GM21360 (cell line): Measurements from ENCODE around the gene SELPLG.

Experiments used
- ATAC-seq: cut with Tn5 transposase; IDR thresholded peaks from one replicate; pipeline ENCODE4 v1.9.1; 2021; ENCODE audit warnings: mild to moderate bottlenecking, moderate library complexity; ENCODE audit not compliant: unreplicated experiment

SELPLG gene

DNA sequence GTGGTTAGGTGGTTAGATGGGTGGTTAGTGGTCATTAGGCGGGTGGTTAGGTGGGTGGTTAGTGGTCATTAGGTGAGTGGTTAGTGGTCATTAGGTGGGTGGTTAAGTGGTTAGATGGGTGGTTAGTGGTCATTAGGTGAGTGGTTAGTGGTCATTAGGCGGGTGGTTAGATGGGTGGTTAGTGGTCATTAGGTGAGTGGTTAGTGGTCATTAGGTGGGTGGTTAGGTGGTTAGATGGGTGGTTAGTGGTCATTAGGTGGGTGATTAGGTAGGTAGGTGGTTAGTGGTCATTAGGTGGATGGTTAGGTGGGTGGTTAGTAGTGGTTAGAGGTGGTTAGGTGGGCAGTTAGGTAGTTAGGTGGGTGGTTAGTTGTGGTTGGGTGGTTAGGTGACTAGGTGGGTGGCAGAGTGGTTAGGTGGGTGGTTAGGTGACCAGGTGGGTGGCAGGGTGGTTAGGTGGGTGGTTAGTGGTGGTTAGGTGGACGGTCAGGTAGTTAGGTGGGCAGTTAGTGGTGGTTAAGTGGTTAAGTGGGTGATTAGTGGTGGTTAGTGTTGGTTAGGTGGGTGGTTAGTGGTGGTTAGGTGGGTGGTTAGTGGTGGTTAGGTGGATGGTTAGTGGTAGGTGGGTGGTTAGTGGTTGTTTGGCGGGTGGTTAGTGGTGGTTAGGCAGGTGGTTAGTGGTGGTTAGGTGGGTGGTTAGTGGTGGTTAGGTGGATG lies 27.8 kb downstream of the SELPLG start:
- ATAC-seq: no peak

DNA sequence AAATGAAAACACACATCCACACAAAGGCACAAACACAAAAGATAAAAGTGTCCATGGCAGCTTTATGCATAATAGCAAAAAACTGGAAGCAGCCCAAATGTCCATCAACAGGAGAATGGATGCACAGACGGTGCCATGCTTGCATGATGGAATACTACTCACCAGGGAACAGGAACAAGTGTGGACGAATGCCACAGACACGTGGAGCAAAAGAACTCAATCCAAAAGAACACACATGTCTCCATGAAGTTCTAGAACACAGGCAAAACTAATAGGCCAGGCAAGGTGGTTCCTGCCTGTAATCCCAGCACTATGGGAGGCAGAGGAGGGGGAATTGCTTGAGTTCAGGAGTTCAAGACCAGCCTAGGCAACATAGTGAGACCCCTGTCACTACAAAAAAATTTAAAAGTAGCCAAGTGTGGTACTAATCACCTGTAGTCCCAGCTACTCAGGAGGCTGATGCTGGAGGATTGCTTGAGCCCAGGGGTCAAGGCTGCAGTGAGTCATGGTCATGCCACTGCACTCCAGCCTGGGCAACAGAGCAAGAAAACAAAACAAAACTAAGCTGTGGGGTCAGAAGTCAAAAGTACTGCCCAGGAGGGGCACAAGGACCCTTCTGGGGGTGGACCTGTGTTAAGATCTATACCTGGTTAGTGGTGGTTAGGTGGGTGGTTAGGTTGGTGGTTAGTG lies 28.5 kb downstream of the SELPLG start:
- ATAC-seq: no peak

DNA sequence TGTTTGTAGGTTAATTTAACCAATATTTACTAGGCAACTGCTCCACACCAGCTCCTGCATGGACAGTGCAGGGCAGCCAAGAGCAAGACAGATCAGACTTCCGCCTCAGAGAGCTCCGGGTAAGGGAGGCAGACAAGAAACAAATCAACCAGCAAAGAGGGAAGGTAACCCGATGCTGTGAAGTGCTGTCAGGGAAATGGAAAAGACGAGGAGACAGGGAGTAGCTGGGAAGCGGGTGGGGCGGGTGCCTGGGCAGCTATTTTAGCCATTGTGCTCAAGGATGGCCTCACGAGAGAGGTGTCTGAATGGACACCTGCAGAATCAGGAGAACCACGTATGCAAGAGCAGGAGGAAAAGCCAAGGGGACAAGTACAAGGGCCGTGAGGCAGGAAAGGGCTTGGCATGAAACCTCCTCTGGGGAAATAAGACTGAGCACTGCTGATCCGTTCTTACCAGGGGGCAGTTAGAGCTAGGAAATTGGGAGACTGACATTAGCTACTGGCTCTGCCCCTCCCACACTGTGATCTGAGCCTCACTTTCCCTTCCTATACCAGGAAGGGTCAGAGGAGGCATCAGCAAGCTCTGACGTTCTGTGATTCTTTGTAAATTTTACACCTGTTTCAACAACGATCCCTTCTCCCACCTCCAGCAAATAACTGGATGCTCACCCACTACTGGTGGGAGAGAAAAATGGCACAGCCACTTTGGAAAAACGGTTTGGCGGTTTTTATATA lies 29.3 kb downstream of the SELPLG start:
- ATAC-seq: no peak

DNA sequence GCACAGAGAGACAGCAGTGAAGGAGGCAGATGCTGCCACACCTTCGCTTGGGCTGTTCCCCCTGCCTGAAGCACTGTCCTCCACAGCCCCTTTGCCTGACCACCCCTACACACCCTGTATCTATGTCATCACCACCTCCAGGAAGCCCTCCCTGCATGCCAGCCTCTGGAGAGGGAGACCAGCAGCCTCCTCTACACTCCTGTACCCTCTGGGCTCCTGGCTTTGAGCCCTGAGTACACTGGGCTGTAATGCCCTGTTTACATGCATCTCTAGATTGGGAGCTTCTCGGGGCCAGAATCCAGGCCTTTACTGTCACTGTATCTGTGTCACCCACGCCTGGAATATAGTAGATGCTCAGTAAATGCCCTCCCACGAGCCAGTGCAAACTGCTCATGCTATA lies 30.0 kb downstream of the SELPLG start:
- ATAC-seq: no peak

DNA sequence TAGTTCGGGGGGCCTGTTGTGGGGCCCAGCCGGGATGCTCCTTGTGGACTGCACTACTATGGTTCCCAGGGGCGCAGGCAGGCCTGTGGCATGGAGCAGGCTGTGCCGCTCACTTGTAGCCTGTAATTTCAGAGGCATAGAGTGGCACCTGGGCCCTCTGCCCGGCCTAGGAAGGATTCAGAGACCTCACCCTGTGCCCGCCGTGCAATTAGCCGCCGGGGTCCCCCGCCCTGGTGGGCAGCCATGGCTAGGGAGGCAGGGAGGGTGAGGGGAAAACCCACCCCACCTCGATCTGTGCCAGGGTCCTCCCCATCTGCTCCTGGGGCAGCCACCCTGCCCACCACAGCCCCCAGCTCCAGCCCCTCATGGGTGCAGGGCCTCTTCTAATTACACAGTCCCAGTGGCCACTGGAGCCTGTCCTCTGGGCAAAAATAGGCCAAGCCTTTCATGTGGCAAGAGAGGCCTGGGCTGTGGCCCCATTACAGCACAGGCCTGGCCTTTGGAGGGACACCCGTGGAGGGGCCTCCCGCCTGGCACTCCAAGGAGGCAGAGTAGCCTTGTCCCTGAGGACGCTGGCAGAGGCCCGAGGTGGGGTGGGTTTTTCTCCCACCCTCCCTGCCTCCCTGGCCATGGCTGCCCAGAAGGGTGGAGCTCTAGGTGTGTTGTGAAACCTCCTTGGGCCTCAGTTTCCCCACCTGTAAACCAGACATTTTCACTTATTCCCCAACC lies 30.6 kb downstream of the SELPLG start:
- ATAC-seq: no peak

DNA sequence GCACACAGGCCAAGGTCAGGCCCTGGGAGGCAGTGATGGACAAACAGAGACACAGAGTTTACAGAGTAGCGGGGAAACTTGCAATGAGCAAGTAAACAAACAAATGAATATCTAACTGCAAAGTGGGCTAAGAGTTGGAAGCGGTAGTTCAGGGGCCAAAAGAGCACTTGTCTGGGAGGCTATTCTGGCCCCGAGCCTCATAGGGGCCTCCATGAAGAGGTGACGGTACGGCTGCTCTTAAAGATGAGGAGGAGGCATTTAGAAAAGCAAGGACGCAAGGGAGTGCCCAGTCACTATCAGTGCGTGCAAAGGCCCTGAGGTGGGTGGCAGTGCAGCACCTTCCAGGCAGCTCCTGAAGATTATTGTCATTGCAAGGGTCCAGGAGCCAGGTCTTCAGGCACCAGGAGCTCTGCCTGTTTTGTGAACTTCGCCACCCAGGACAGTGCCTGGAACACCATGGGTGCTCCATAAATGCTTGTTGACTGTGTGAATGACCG lies 31.4 kb downstream of the SELPLG start:
- no peak for ATAC-seq

DNA sequence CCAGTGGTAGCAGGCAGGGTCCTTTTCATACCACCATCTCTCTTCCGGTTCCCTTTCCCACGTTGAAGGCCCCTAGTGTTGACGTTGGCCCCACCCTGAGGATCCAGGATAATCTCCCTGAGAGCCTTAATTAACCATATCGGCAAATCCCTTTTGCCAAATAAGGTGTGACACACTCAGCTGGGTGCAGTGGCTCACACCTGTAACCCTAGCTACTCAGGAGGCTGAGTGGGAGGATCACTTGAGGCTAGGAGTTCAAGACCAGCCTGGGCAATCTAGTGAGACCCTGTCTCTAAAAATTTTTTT lies 33.0 kb downstream of the SELPLG start:
- no peak for ATAC-seq

DNA sequence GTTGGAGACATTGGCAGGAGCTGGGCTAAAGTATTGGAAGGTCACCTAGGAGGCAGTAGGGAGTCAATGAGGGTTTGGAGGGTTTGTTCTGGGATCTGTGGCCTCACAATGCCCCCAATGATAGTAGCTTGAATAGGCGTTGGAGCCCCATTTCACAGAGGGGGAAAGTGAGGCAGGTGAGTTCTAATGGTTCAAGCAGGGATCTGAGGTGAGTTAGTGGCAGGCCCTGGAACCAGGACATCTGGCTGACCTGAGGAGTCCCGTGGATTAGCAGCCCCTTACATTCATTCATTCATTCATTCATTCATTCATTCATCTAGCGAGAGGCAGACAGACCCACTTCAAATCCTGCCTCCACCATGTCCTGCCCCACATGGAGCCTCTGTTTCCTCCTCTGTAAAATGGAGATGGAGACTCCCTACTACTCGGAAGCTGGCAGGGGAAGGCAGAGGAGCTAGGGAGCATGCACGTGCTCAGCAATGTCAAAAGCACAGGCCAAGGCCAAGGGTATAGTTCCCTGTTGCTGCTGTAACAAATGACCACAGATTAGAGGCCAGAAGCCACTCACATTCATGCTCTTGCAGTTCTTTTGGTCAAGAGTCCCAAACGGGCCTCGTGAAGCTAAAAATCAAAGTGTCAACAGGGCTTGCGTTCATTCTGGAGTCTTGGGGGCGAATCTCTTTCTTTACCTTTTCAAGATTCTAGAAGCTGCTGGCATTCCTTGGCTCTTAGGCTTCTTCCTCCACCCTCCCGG lies 33.6 kb downstream of the SELPLG start:
- ATAC-seq: no peak

DNA sequence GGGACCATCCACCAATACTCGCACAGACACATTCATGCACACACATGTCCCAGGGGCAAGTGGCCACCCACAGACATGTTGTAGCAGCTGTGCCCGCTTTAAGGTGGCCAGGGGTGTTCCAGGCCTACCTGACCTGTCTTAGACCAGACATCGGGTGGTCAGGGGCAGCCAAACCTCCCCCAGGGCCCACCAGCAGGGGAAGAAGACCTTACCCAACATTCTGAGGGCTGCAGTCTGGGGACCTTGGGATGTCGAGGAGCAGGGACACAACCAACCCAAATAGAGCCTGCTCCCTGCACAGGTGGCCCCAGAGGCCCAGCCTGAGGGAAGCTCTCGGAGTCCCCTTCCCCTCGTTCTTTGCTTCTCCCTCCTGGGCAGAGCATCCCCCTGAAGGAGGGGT lies 34.2 kb downstream of the SELPLG start:
- ATAC-seq: no peak

DNA sequence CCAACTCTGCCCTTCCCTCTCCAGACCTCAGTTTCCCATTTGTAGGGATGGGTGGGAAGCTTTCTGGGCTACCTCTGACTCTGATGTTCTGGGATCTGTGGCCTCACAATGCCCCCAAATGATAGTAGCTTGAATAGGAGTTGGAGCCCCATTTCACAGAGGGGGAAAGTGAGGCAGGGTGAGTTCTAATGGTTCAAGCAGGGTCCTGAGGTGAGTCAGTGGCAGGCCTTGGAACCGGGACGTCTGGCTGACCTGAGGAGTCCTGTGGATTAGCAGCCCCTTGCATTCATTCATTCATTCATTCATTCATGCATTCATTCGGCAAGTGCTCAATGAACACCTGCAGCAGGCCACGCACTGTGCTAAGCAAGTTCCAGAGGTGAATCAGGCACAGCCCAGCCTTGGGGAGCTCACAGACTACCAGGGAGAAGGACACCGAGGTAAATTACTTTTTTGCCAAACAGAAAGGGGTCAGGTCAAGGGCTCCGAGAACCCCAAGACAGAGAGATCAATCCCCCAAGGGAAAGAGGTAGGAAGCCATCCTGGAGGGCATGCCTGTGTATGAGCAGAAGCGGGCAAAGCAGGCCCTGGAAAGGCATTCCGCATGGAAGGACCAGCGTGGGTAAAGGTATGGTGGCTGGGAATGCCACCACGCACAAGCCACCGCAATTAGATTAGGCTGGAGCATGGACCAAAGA lies 35.0 kb downstream of the SELPLG start:
- no peak for ATAC-seq

DNA sequence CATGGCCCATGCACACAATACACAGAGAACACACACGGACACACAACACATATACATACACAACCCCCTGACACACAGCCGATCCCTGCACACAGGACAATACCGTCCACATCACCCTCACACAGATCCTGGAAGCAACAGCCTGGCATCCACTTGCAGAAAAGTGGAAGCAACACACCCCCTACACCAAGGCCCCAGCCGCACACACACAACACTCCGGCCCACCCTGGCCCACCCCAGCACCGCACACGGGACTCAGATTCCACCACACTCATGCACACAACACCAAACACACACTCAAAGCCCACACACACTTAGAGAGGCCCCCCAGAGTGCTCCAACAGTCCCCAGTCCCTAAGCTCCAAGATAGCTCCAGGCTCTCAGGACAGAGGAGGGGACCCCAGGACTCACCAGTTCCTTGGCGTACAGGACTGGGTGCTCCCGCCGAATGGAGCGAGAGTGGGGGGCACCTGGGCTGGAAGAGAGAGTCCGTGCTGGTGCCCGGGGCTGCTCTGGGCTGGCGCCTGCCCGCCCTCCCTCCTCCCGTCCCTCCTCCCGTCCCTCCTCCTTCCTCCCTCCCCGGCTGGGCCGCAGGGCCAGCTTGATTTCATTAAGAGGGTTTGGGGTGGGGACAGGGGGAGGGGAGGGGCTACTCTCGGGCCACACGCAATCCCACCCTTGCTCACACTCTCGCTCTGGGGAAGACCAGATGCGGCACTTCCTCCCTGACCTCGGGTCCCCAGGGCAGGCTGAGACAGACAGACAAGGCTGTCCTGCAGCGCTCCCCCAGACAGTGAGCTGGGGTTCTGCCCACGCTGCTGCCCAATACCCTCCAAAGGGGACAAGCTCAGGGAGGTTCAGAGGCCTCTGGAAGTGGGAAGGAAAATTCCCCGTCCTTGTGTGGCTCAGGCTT lies 35.9 kb downstream of the SELPLG start, which contains the start of gene TMEM119:
TMEM119 (minus strand) TSS at position 526 of the 913 bp plus-strand sequence. CDS start 5,701 bp downstream, outside the sequence.
- no peak for ATAC-seq

DNA sequence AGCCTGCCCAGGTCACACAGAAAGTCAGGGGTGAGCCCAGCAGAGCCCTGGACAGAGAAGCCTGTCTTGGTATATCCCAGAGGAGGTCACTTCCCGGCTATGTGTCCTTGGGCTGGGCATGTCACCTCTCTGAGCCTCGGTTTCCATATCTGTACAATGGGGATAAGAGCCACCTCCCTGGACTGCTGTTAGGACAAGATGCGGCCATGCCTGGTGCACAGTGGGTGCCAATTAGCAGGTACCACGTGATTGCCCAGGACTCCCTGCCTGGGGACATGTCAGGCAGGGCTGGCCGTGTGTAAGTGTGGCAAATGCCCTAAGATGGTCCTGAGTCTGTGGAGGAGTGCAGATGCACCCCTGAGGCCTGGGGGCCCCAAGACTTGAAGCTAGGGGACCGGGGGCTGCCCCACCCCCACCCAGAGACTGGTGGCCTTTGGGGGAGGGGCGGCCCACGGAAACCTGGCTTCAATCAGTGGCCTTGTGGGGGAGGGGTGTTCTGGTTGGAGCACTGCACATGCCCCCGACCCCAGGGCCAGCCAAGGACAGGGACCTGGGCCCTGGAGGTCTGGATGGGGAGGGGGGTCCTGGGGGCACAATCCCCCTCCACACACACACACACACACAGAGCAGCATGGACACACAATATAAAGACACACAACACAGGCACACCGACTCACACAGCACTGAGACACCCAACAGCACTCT lies 36.7 kb downstream of the SELPLG start:
- ATAC-seq: no peak

DNA sequence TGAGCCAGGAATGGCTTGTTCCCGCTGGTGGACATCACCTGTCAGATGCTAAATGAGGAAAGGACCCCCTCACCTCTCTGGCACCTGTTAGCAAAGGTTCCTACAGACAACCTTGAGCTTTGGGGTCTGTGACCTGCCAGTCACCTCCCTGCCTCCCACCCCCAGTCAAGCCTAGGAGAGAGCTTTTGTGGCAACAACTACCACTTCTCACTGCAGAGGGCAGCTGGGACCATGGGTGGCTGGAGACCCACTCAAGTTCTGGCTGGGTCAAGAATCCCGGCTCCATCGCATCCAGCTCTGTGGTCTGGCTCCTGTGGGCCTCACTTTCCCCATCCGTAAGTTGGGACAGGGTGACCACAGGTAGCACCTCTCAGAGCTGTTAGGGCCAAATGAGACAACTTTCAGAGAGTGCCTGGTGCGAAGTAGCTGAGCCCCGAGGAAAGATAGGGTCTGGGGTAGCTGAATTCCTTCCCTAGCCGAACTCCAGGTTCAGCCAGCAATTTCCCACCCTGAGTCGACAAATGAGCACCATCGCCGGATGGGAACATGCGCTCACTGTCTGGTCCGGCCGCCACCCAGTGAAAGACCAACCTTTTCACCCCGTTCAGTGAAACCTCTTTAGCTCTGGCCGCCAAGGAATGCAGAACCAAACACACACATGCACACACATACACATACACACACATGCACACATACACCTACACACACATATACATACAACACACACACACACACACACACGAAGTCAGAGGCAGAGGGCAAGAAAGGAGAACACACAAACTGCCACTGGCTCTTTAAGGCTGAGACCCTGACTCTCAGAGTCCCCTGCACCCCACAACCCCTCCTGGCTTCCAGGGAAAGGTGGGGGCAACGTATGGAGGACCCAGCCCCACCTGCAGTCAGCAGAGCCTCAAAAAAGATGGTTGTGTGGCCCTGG lies 37.7 kb downstream of the SELPLG start:
- no peak for ATAC-seq

DNA sequence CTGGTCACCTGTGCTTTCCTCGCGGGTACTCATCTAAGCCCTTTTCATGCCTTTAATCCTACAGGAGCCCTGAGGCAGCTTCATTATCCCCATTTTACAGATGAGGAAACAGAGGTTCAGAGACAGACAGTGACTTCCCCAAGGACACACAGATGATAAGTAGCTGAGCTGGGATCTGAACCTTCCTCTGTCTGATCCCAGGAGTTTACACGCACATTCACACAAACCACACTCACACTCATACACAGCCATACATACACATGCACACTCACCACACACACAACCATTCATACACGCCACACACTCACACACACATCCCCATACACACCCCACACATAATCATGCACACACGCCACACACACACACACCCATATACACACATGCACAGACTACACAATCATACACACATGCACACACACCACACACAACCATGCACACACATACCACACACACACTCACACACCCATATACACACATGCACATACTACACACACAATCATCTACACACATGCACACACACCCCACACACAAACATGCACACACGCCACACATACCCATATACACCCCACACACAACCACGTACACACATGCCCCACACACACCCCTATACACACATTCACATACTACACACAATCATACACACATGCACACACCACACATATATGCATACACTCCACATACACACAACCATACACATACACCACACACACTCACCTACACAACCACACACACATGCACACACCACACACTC lies 38.6 kb downstream of the SELPLG start:
- no peak for ATAC-seq

DNA sequence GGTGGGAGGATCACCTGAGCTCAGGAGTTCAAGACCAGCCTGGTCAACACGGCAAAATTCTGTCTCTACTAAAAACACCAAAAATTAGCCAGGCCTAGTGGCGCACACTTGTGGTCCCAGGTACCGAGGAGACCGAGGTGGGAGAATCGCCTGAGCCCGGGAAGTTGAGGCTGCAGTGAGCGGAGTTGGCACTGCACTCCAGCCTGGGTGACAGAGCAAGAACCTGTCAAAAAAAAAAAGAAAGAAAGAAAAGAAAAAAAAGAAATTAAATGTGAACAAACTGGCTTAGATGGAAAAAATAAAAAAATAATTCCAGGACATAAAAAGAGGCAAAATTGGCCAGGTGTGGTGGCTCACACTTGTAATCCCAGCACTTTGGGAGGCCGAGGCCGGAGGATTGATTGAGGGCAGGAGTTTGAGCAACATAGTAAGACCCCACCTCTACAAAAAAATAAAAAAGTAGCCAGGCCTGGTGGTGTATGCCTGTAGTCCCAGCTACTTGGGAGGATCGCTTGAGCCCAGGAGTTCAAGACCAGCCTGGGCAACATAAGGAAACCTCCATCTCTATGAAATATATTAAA lies 39.3 kb downstream of the SELPLG start:
- ATAC-seq: no peak
